ENCODE results near the gene SPATA24.

The SPATA24 gene

DNA sequence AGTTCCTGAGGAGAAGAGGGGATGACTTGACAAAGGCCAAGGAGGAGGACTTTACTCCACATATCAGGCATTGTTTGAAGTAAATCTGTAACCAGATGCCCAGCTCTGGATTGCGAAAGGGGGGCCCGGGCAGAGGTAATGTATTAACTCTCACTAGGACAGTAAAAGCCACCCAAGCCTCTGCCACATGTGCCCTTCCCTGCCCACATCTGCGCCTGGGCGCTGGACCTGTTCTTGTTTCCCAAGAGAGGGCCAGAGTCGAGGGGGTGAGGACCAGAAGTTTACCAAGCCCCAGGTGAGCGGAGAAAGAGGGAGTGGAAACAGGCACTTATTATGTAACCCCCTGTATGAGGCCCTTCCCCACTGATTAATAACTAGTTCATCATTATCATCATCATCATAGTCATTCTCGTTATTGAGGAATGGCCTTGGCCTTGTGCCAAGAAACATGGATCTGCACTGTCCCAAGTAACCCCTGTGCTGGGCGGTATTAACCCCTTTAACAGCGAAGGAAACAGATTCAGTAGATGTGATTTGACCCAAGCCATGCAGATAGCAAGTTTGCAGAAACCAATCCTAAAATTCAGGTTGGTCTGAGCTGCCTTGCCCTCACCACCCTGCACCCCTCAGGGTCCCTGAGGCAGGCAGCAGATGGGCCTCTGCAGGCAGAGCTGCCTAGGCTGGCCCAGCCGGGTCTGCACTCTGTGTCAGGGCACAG lies 20.5 kb downstream of the SPATA24 start, which contains the start of gene SLC23A1:
Gene SLC23A1, minus strand, starts transcription at position 23 of the 718 bp plus-strand sequence. CDS start 44 bp downstream, outside the sequence.
- no peaks in the 10 kb centered on the region for H3K27me3 ChIP-seq (ENCODE audit: control insufficient read depth, insufficient read depth, low read length)
- H3K9me3 ChIP-seq (ENCODE audit: control insufficient read depth, low read length): no peaks in the 10 kb centered on the region
- H3K4me1 ChIP-seq (ENCODE audit: control insufficient read depth, insufficient read depth, low read length): peaks cover 44% of the 10 kb centered on the region
- no peak within 1 kb of the TSS for H3K4me3 ChIP-seq (ENCODE audit: low read length)
- peak within 1 kb of the TSS; percentile 72 for H3K9ac ChIP-seq (ENCODE audit: low read length)
- no peaks in the 10 kb centered on the region for H3K36me3 ChIP-seq (ENCODE audit: control insufficient read depth, insufficient read depth, low read length)

- Histone ChIP-seq H3K4me1 (ENCODE audit: control insufficient read depth, insufficient read depth, low read length) (peaks cover 39% of the 10 kb centered on the region), H3K27me3 (ENCODE audit: control insufficient read depth, insufficient read depth, low read length) (no peaks in the 10 kb centered on the region), H3K4me3 (ENCODE audit: low read length) (no peak overlapping the region), H3K36me3 (ENCODE audit: control insufficient read depth, insufficient read depth, low read length) (no peaks in the 10 kb centered on the region), H3K9me3 (ENCODE audit: control insufficient read depth, low read length) (no peaks in the 10 kb centered on the region), H3K9ac (ENCODE audit: low read length) (no peak overlapping the region)
These were observed 21.1 kb downstream of the SPATA24 start for GRCh38 chr5:139382807-139383206.

GRCh38 chr5:139381837-139382761 lies 21.8 kb downstream of the SPATA24 start:
- H3K9me3 ChIP-seq (ENCODE audit: control insufficient read depth, low read length): no peaks in the 10 kb centered on the region
- no peak overlapping the region for H3K4me3 ChIP-seq (ENCODE audit: low read length)
- no peaks in the 10 kb centered on the region for H3K36me3 ChIP-seq (ENCODE audit: control insufficient read depth, insufficient read depth, low read length)
- no peak overlapping the region for H3K9ac ChIP-seq (ENCODE audit: low read length)
- H3K4me1 ChIP-seq (ENCODE audit: control insufficient read depth, insufficient read depth, low read length): peaks cover 34% of the 10 kb centered on the region
- no peaks in the 10 kb centered on the region for H3K27me3 ChIP-seq (ENCODE audit: control insufficient read depth, insufficient read depth, low read length)

GRCh38 chr5:139379626-139380449 lies 24.1 kb downstream of the SPATA24 start:
- Histone ChIP-seq H3K9me3 (ENCODE audit: control insufficient read depth, low read length) (no peaks in the 10 kb centered on the region), H3K27me3 (ENCODE audit: control insufficient read depth, insufficient read depth, low read length) (no peaks in the 10 kb centered on the region), H3K4me3 (ENCODE audit: low read length) (no peak overlapping the region), H3K36me3 (ENCODE audit: control insufficient read depth, insufficient read depth, low read length) (no peaks in the 10 kb centered on the region), H3K4me1 (ENCODE audit: control insufficient read depth, insufficient read depth, low read length) (peaks cover 23% of the 10 kb centered on the region), H3K9ac (ENCODE audit: low read length) (no peak overlapping the region)

- H3K36me3 ChIP-seq (ENCODE audit: control insufficient read depth, insufficient read depth, low read length): no peaks in the 10 kb centered on the region
- no peak overlapping the region for H3K9ac ChIP-seq (ENCODE audit: low read length)
- H3K4me3 ChIP-seq (ENCODE audit: low read length): no peak overlapping the region
- H3K4me1 ChIP-seq (ENCODE audit: control insufficient read depth, insufficient read depth, low read length): peaks cover 16% of the 10 kb centered on the region
- H3K9me3 ChIP-seq (ENCODE audit: control insufficient read depth, low read length): no peaks in the 10 kb centered on the region
- H3K27me3 ChIP-seq (ENCODE audit: control insufficient read depth, insufficient read depth, low read length): no peaks in the 10 kb centered on the region
These were observed 24.9 kb downstream of the SPATA24 start for GRCh38 chr5:139378941-139379361.

GRCh38 chr5:139378101-139378825 lies 25.6 kb downstream of the SPATA24 start:
- Histone ChIP-seq H3K27me3 (ENCODE audit: control insufficient read depth, insufficient read depth, low read length) (no peaks in the 10 kb centered on the region), H3K9me3 (ENCODE audit: control insufficient read depth, low read length) (no peaks in the 10 kb centered on the region), H3K4me1 (ENCODE audit: control insufficient read depth, insufficient read depth, low read length) (peaks cover 21% of the 10 kb centered on the region), H3K4me3 (ENCODE audit: low read length) (no peak overlapping the region), H3K9ac (ENCODE audit: low read length) (no peak overlapping the region), H3K36me3 (ENCODE audit: control insufficient read depth, insufficient read depth, low read length) (no peaks in the 10 kb centered on the region)

GRCh38 chr5:139377226-139377625 lies 26.7 kb downstream of the SPATA24 start:
- no peaks in the 10 kb centered on the region for H3K27me3 ChIP-seq (ENCODE audit: control insufficient read depth, insufficient read depth, low read length)
- no peaks in the 10 kb centered on the region for H3K9me3 ChIP-seq (ENCODE audit: control insufficient read depth, low read length)
- no peak overlapping the region for H3K9ac ChIP-seq (ENCODE audit: low read length)
- H3K4me3 ChIP-seq (ENCODE audit: low read length): no peak overlapping the region
- no peaks in the 10 kb centered on the region for H3K36me3 ChIP-seq (ENCODE audit: control insufficient read depth, insufficient read depth, low read length)
- peaks cover 23% of the 10 kb centered on the region for H3K4me1 ChIP-seq (ENCODE audit: control insufficient read depth, insufficient read depth, low read length)

DNA sequence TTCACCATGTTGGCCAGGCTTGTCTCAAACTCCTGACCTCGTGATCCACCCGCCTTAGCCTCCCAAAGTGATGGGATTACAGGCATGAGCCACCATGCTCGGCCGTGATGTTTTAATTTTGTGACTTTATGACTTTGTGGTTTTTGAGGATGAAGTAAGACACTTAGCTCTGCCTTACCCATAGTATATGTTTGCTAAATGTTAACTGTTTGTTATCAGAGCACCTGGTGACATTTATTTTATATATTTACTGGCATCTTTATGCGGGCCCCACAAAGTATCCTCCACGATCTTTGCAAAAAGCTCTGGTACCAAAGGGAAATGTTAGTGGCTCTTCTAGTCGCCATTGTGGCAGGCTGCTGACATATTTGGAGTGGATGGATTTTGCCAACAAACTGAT lies 27.5 kb downstream of the SPATA24 start:
- no peaks in the 10 kb centered on the region for H3K27me3 ChIP-seq (ENCODE audit: control insufficient read depth, insufficient read depth, low read length)
- H3K9ac ChIP-seq (ENCODE audit: low read length): no peak overlapping the region
- no peak overlapping the region for H3K4me3 ChIP-seq (ENCODE audit: low read length)
- H3K36me3 ChIP-seq (ENCODE audit: control insufficient read depth, insufficient read depth, low read length): no peaks in the 10 kb centered on the region
- H3K9me3 ChIP-seq (ENCODE audit: control insufficient read depth, low read length): no peaks in the 10 kb centered on the region
- H3K4me1 ChIP-seq (ENCODE audit: control insufficient read depth, insufficient read depth, low read length): peaks cover 23% of the 10 kb centered on the region

GRCh38 chr5:139374909-139375308 lies 29.0 kb downstream of the SPATA24 start:
- no peak overlapping the region for H3K4me3 ChIP-seq (ENCODE audit: low read length)
- peaks cover 23% of the 10 kb centered on the region for H3K4me1 ChIP-seq (ENCODE audit: control insufficient read depth, insufficient read depth, low read length)
- no peaks in the 10 kb centered on the region for H3K36me3 ChIP-seq (ENCODE audit: control insufficient read depth, insufficient read depth, low read length)

DNA sequence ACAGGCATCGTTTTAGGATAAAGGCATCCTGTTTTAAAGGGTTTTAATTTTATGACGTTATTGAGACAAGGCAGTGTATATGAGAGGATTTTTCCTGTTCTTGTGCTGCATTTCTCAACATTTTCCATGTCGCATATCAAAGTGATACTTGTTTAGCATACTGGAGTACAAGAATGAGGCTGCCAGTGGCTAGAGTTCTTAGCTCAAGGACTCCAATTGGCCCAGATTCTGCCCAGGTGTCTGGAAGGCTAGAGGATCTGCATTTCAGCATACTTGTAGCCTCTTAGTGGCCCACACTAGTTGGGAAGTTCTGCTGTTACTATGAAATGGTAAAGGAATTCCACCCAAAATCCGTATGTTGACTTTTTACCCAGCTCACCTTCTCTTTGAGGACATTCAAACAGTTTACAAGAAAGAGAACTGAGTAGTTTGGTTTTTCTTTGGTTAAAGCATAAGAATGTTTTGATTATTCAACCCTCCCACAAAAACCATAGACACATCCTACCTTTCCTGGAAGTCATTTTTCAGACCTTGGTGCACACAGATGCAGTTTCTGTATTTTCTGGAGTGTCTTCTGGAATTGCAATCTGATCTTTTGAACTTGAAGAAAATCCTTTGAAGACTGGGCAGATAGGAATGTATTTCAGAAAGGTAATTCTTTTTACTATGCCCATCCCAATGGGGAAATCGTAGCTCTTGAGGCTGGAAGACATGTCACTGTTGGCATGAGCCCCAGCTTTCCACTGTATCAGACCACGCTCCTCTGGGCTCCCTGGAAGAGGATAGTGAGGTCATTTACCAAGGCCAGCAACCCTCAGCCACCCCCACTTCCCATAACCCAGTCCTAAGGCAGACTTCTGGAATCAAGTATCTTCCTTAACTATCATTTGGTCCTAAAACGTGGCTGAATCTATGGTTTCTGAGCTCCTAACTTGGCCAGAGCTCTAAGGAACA lies 32.1 kb downstream of the SPATA24 start:
- Histone ChIP-seq H3K4me3 (ENCODE audit: low read length) (no peak overlapping the region), H3K9me3 (ENCODE audit: control insufficient read depth, low read length) (no peaks in the 10 kb centered on the region), H3K27me3 (ENCODE audit: control insufficient read depth, insufficient read depth, low read length) (no peaks in the 10 kb centered on the region), H3K36me3 (ENCODE audit: control insufficient read depth, insufficient read depth, low read length) (no peaks in the 10 kb centered on the region), H3K9ac (ENCODE audit: low read length) (no peak overlapping the region), H3K4me1 (ENCODE audit: control insufficient read depth, insufficient read depth, low read length) (peaks cover 10% of the 10 kb centered on the region)

More at GRCh38 chr5:139374909-139375308, 29.0 kb downstream of the SPATA24 start:
- Histone ChIP-seq H3K27me3 (ENCODE audit: control insufficient read depth, insufficient read depth, low read length) (no peaks in the 10 kb centered on the region), H3K9ac (ENCODE audit: low read length) (no peak overlapping the region), H3K9me3 (ENCODE audit: control insufficient read depth, low read length) (no peaks in the 10 kb centered on the region)
